Upper lobe of right lung (tissue), 1 donor: ENCODE results near the gene RAD18. TPM values are rescaled to one million over a fixed set of nuclear protein-coding genes. Genes with fewer than 3 reads are reported as not detected.

Experiments used
- ATAC-seq: fragments of 200-7000 bp; cut with Tn5 transposase; one replicate; pipeline ENCODE4 v1.9.1; 2020; ENCODE audit warnings: mild to moderate bottlenecking, moderate library complexity
- DNase-seq: peaks from one replicate; pipeline ENCODE4 v3.0.0-alpha.2; 2020
- H3K27ac ChIP-seq: fragments of 200-600 bp; one replicate; pipeline ENCODE4 v1.8.0; 2022
- H3K27me3 ChIP-seq: fragments of 200-600 bp; one replicate; pipeline ENCODE4 v1.8.0; 2022; ENCODE audit warnings: mild to moderate bottlenecking
- H3K36me3 ChIP-seq: fragments of 200-600 bp; one replicate; pipeline ENCODE4 v1.8.0; 2022
- H3K4me1 ChIP-seq: fragments of 200-600 bp; one replicate; pipeline ENCODE4 v1.8.0; 2022
- H3K4me3 ChIP-seq: fragments of 200-600 bp; one replicate; pipeline ENCODE4 v1.8.0; 2022; ENCODE audit warnings: mild to moderate bottlenecking
- H3K9me3 ChIP-seq: fragments of 200-600 bp; one replicate; pipeline ENCODE4 v1.8.0; 2022
- CTCF ChIP-seq: fragments of 200-600 bp; IDR thresholded peaks from one replicate; pipeline ENCODE4 v1.8.0; 2022; ENCODE audit warnings: antibody characterized with exemption
- intact Hi-C: fragments of 100-400 bp; cut with DNase I; formaldehyde crosslinking; loops from one replicate; pipeline ENCODE4 v1.11.0; 2022
- total RNA-seq: library from RNA; stranded (reverse); fragmentation: NEBNext Ultra II Directional; extraction: Animal tissue kit (Norgen Biotek cat#: 25700); gene quantifications from one replicate; pipeline ENCODE4 v1.2.1, GENCODE V29; 2021
- donor health status: DM: no; HTN: yes; CAD: no; lungs with severe emphysema.

Gene RAD18
- total RNA-seq, 1 donor from 2014 or later, result 15.0 TPM

GRCh38 chr3:8937064-8938020 is 25.9 kb downstream of the RAD18 start:
- H3K4me3 ChIP-seq, result no peak overlapping the region
- intact Hi-C loops, result no loop called here
- no peak overlapping the region for H3K27ac ChIP-seq
- peaks cover 18% of the 10 kb centered on the region for H3K36me3 ChIP-seq
- H3K9me3 ChIP-seq, result no peaks in the 10 kb centered on the region
- peak; percentile 10 for ATAC-seq
- no peak for TF ChIP-seq CTCF
- H3K4me1 ChIP-seq, result no peaks in the 10 kb centered on the region
- DNase-seq, result no peak
- H3K27me3 ChIP-seq, result no peaks in the 10 kb centered on the region

- H3K4me1 ChIP-seq, result no peaks in the 10 kb centered on the region
- ATAC-seq (no peak), DNase-seq (no peak)
- H3K27ac ChIP-seq, result no peak overlapping the region
- no peaks in the 10 kb centered on the region for H3K36me3 ChIP-seq
- no peak overlapping the region for H3K4me3 ChIP-seq
- intact Hi-C loops, result no loop called here
- TF ChIP-seq CTCF, result no peak
- H3K27me3 ChIP-seq, result no peaks in the 10 kb centered on the region
- no peaks in the 10 kb centered on the region for H3K9me3 ChIP-seq
Measured at GRCh38 chr3:8932507-8932906, 30.8 kb downstream of the RAD18 start.

- no peak overlapping the region for H3K27ac ChIP-seq
- DNase-seq (no peak), ATAC-seq (no peak)
- intact Hi-C loops, result no loop called here
- H3K9me3 ChIP-seq, result no peaks in the 10 kb centered on the region
- H3K27me3 ChIP-seq, result no peaks in the 10 kb centered on the region
- H3K4me1 ChIP-seq, result no peaks in the 10 kb centered on the region
- no peaks in the 10 kb centered on the region for H3K36me3 ChIP-seq
- no peak for TF ChIP-seq CTCF
- no peak overlapping the region for H3K4me3 ChIP-seq
Measured at GRCh38 chr3:8931342-8931741, 31.9 kb downstream of the RAD18 start.

- Histone ChIP-seq H3K27ac (no peak overlapping the region), H3K27me3 (no peaks in the 10 kb centered on the region), H3K4me1 (no peaks in the 10 kb centered on the region), H3K9me3 (no peaks in the 10 kb centered on the region), H3K4me3 (no peak overlapping the region), H3K36me3 (no peaks in the 10 kb centered on the region)
- DNase-seq, result no peak
- no peak for TF ChIP-seq CTCF
- ATAC-seq, result no peak
- intact Hi-C loops, result no loop called here
Measured at GRCh38 chr3:8929860-8930259, 33.4 kb downstream of the RAD18 start.

- ATAC-seq (no peak), DNase-seq (no peak)
- no peak for TF ChIP-seq CTCF
- Histone ChIP-seq H3K27me3 (no peaks in the 10 kb centered on the region), H3K36me3 (no peaks in the 10 kb centered on the region), H3K9me3 (no peaks in the 10 kb centered on the region), H3K4me1 (no peaks in the 10 kb centered on the region), H3K4me3 (no peak overlapping the region), H3K27ac (no peak overlapping the region)
- intact Hi-C loops, result no loop called here
Measured at GRCh38 chr3:8914491-8914890, 48.8 kb downstream of the RAD18 start.
